Rectal smooth muscle tissue (tissue), 1 donor: Measurements from ENCODE around the gene PGA5.
"Not testable (repeated sequence)": the region's sequence is repeated elsewhere in the genome, so short reads cannot be mapped to it uniquely, and the experiment has no call there.

Experiments
- H3K27ac ChIP-seq: one replicate; pipeline ENCODE4 v1.7.0; 2013; ENCODE audit warnings: low read depth, low read length, inconsistent platforms
- H3K27me3 ChIP-seq: one replicate; pipeline ENCODE4 v1.7.0; 2013; ENCODE audit warnings: low read length; ENCODE audit not compliant: control insufficient read depth, insufficient read depth
- H3K36me3 ChIP-seq: one replicate; pipeline ENCODE4 v1.7.0; 2013; ENCODE audit warnings: low read length; ENCODE audit not compliant: control insufficient read depth, insufficient read depth
- H3K4me1 ChIP-seq: one replicate; pipeline ENCODE4 v1.7.0; 2013; ENCODE audit warnings: low read length; ENCODE audit not compliant: control insufficient read depth, insufficient read depth
- H3K4me3 ChIP-seq: one replicate; pipeline ENCODE4 v1.7.0; 2013; ENCODE audit warnings: low read length
- H3K9ac ChIP-seq: one replicate; pipeline ENCODE4 v1.7.0; 2013; ENCODE audit warnings: low read length

The PGA5 gene

GRCh38 chr11:61210629-61211028 lies 30.3 kb upstream of the PGA5 start:
- not testable (repeated sequence) for H3K27ac ChIP-seq, H3K4me1 ChIP-seq, H3K27me3 ChIP-seq, H3K36me3 ChIP-seq, H3K9ac ChIP-seq, H3K4me3 ChIP-seq

- not testable (repeated sequence) for H3K36me3 ChIP-seq, H3K4me1 ChIP-seq, H3K4me3 ChIP-seq, H3K27ac ChIP-seq, H3K27me3 ChIP-seq, H3K9ac ChIP-seq
These were observed 29.5 kb upstream of the PGA5 start for GRCh38 chr11:61211327-61211952.

DNA sequence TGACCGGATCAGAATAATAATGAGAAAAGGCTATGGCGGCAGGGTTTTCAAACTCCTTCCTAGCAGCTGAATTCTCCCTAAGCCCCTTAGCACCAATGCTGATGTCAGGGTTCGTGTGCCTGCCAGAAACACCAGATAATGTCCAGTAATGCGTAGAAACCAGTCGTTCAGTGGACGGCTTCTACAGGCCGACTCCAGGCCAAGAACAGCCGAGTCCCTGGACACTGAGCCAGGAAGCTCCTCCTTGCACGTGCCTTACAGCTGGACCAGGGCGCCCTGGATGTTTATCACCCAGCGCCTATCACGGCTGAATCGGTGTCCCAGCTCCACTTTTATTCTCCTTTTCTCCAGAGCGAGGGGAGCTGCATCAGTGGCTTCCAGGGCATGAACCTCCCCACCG lies 28.8 kb upstream of the PGA5 start:
- H3K27ac ChIP-seq, H3K4me1 ChIP-seq, H3K36me3 ChIP-seq, H3K27me3 ChIP-seq, H3K4me3 ChIP-seq, H3K9ac ChIP-seq: not testable (repeated sequence)

DNA sequence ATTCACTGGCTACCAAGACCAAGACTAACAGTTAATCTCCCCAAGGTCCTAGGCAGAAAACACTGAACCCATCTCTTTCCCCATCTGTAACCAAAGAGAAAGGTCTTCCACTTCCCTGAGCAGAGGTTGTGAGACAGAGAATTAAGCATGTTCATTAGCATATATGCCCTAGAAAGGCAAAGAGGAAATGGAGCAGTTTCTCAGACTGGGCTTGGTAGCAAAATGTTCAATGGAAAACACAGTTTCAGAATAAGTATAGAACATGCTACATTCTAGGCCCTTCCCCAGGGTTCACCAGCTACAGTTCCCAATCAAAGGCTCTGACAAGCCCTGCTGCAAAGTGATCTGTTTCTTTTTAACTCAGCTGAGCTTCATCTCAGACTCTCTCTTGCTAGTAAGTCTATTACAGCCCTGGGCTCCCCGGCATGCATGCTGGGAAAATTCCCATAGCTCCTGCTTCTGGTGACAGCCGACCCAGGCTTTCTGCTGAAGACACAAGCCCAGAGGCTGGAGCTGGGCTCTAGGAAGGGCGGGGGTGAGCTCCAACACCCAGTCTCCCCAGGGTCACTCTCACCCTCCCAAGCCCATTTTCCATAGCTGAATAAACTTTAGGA lies 27.2 kb upstream of the PGA5 start:
- H3K27ac ChIP-seq, H3K4me3 ChIP-seq, H3K36me3 ChIP-seq, H3K27me3 ChIP-seq, H3K9ac ChIP-seq, H3K4me1 ChIP-seq: not testable (repeated sequence)

GRCh38 chr11:61218306-61218705 lies 22.7 kb upstream of the PGA5 start:
- H3K4me3 ChIP-seq, H3K9ac ChIP-seq, H3K4me1 ChIP-seq, H3K27ac ChIP-seq, H3K27me3 ChIP-seq, H3K36me3 ChIP-seq: not testable (repeated sequence)

- not testable (repeated sequence) for H3K27ac ChIP-seq, H3K36me3 ChIP-seq, H3K27me3 ChIP-seq
These were observed 22.0 kb upstream of the PGA5 start for GRCh38 chr11:61219016-61219415.

DNA sequence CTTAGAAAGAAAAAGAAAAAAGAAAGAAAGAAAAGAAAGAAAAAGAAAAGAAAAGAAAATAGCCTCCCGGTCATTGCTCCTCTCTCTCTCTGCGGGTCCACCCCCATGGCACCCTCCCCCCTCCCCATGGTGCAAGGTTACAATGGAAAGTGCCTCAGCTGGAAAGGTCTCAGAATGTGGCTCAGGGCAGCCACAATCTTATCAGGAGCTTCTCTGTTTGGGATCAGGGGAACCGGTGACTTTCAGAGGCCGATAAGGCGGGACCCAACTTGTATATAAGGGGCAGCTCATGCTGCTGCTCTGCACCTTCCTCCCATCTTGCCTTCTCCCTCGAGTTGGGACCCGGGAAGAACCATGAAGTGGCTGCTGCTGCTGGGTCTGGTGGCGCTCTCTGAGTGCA lies 18.9 kb upstream of the PGA5 start, which contains the start of gene PGA4:
TSS of gene PGA4 (plus strand) at position 301 of the 400 bp plus-strand sequence. CDS start at position 355, 54 bp downstream.
- not testable (repeated sequence) for H3K9ac ChIP-seq, H3K27ac ChIP-seq, H3K27me3 ChIP-seq, H3K36me3 ChIP-seq, H3K4me3 ChIP-seq, H3K4me1 ChIP-seq

More at GRCh38 chr11:61219016-61219415, 22.0 kb upstream of the PGA5 start:
- not testable (repeated sequence) for H3K9ac ChIP-seq, H3K4me3 ChIP-seq, H3K4me1 ChIP-seq

DNA sequence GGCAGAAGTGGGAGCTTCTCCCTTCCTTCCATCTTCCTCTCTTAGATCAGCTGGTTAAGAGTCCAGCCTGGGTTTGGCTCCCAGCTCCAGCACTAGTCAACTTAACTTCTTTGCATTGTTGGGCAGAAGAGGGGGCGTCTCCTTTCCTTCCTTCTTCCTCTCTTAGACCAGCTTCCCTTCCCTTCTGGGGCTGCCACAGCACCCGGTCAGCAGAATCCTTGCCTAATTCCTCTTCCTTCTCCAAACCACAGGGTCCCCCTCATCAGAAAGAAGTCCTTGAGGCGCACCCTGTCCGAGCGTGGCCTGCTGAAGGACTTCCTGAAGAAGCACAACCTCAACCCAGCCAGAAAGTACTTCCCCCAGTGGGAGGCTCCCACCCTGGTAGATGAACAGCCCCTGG lies 18.3 kb upstream of the PGA5 start:
- not testable (repeated sequence) for H3K4me1 ChIP-seq, H3K27ac ChIP-seq, H3K36me3 ChIP-seq, H3K27me3 ChIP-seq, H3K4me3 ChIP-seq, H3K9ac ChIP-seq

DNA sequence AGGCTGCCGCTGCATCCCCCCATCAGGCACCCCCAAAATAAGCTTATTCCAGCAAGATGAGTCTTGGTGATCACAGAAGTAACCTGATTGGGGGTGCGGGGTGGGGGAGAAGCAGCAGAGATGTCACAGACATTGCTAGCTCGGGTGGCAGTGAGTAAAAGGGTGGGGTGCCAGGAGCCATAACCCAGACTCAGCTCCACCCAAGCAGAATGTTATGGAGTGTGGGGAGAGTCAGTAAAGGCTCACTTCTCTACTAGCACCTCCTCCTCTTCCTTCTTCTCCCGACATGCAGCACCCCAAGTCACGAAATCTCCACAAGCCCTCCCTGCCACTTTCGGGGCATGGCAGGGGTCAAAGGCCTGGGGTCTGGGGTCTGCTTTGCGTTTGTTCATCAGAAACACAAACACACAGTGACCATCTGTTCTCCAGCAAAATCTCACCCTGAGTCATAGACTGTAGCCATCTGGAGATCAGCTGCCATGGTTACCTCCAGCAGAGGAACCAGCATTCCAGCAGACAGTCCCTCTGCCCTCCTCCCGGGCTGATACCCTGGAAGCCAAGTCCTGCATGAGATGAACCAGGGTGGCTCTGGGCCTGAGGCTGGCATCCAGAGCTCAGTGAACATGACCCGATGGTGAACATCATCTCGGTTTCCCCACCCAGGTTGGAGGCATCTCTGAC lies 14.4 kb upstream of the PGA5 start:
- not testable (repeated sequence) for H3K4me3 ChIP-seq, H3K4me1 ChIP-seq, H3K36me3 ChIP-seq

DNA sequence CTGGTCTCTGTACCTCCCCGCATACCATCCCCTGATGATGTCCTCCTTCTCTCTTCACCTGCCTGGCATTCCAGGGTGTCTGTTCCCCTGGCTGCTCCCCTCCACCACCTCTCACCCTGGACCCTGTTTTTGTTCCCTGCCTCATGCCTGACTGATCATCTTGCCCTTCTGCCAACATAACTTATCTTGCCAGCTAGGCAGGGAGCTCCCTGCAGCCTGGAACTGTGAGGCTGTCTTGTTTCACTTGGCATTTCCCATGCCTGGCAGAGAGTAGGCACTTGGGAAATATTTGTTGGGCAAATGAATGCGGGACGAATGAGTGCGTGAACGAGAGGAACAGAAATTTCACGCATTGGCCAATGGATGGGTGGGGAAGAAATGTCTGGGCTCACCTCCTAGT lies 11.5 kb upstream of the PGA5 start:
- H3K27me3 ChIP-seq, H3K9ac ChIP-seq, H3K27ac ChIP-seq, H3K4me1 ChIP-seq, H3K36me3 ChIP-seq, H3K4me3 ChIP-seq: not testable (repeated sequence)

More for the DNA sequence above, 14.4 kb upstream of the PGA5 start:
- H3K27me3 ChIP-seq, H3K27ac ChIP-seq, H3K9ac ChIP-seq: not testable (repeated sequence)

- H3K9ac ChIP-seq, H3K36me3 ChIP-seq, H3K27me3 ChIP-seq, H3K27ac ChIP-seq, H3K4me3 ChIP-seq, H3K4me1 ChIP-seq: not testable (repeated sequence)
These were observed 9.9 kb upstream of the PGA5 start for GRCh38 chr11:61231033-61231432.

DNA sequence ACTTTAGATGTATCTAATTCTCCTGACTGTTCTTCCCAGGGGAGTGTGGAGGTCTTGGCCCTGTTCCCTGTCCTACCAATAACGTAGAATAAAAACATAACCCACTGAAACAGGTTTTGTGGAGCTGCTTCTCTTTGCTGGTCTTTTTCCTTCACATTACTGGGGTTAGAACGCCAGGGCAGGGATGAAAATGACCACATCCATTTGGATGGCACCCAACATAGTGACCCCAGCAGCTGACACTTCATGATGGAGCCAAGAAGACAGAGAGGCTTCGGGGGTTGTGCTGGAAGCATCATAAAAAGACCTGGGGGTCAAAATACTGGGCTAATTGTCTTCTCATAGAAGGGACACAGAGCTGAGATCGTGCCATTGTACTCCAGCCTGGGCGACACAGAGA lies 9.4 kb upstream of the PGA5 start:
- not testable (repeated sequence) for H3K27me3 ChIP-seq, H3K27ac ChIP-seq, H3K9ac ChIP-seq, H3K36me3 ChIP-seq, H3K4me3 ChIP-seq, H3K4me1 ChIP-seq

- H3K4me3 ChIP-seq, H3K36me3 ChIP-seq, H3K27me3 ChIP-seq, H3K9ac ChIP-seq, H3K4me1 ChIP-seq, H3K27ac ChIP-seq: not testable (repeated sequence)
These were observed 8.3 kb upstream of the PGA5 start for GRCh38 chr11:61232548-61233145.
